ENCODE results near the gene SLC29A4. TPM values are rescaled to one million over a fixed set of nuclear protein-coding genes. Genes with fewer than 3 reads are reported as not detected.
"Not testable (repeated sequence)": the region's sequence is repeated elsewhere in the genome, so short reads cannot be mapped to it uniquely, and the experiment has no call there.

SLC29A4 gene
- total RNA-seq, 6 experiments from 2014 or later = 1.5 to 7.7 (median 3.9) TPM

DNA sequence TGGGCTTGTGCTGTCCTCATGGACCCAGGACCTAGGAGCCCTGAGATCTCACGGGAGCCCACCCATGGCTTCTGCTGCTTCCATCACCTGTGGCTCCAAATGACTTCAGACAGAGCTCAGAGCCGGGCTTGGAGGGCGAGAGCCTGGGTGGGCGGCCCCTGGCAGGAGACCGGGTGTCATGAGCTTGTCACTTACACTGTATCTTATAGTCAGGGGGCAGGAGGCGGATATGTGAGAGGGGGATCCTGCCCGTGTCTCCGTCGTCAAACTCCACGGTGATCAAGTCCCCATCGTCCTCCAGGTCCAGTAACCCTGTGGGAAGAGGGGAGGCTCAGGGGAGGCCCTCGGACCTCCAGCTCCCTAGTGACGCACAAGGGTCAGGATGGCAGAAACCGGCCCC lies 33.0 kb downstream of the SLC29A4 start:
- intact Hi-C loops (cut with DNase I) = no loop called here
- no peak for ATAC-seq

GRCh38 chr7:5318613-5319012 lies 35.9 kb downstream of the SLC29A4 start:
- intact Hi-C loops (cut with DNase I); H3K4me1 ChIP-seq; H3K27me3 ChIP-seq; DNase-seq; H3K4me3 ChIP-seq; H3K9me3 ChIP-seq; H3K27ac ChIP-seq; ATAC-seq: not testable (repeated sequence)
- peaks cover 0 to 44% (median 18%) of the 10 kb centered on the region in 4 donors for H3K36me3 ChIP-seq
- WGBS (ENCODE audit: insufficient coverage, low coverage, low lambda C conversion rate, missing lambda C conversion rate) = 96% methylated on average over 5 of the region's 5 CpGs

More for the DNA sequence above, 33.0 kb downstream of the SLC29A4 start:
- TF ChIP-seq CTCF (IDR thresholded peaks at IDR 0.05) = no peak
- no peak for TF ChIP-seq POLR2A (IDR thresholded peaks at IDR 0.05)
- Histone ChIP-seq H3K36me3 (peaks cover 0 to 50% (median 20%) of the 10 kb centered on the region in 4 donors), H3K27ac (no peak overlapping the region), H3K27me3 (no peaks in the 10 kb centered on the region), H3K9me3 (no peaks in the 10 kb centered on the region), H3K4me3 (no peak overlapping the region), H3K4me1 (no peaks in the 10 kb centered on the region)
- 100% methylated on average over 3 of the region's 14 CpGs for WGBS (ENCODE audit: insufficient coverage, low coverage, low lambda C conversion rate, missing lambda C conversion rate)
- no peak for DNase-seq

- H3K36me3 ChIP-seq = peaks cover 0 to 39% (median 10%) of the 10 kb centered on the region in 4 donors
- no CpG with 5 or more reads among the region's 13 CpGs for WGBS (ENCODE audit: insufficient coverage, low coverage, low lambda C conversion rate, missing lambda C conversion rate)
- TF ChIP-seq CTCF (IDR thresholded peaks at IDR 0.05) (no peak), POLR2A (IDR thresholded peaks at IDR 0.05) (no peak)
- DNase-seq = no peak
- no peak overlapping the region for H3K27ac ChIP-seq
- H3K4me3 ChIP-seq = no peak overlapping the region
- no peaks in the 10 kb centered on the region for H3K27me3 ChIP-seq
- H3K4me1 ChIP-seq = no peaks in the 10 kb centered on the region
- ATAC-seq = peak in 1 of 4 donors; percentile 12
- intact Hi-C loops (cut with DNase I) = no loop called here
- H3K9me3 ChIP-seq = no peaks in the 10 kb centered on the region
These were observed 37.6 kb downstream of the SLC29A4 start for GRCh38 chr7:5320391-5320790.

DNA sequence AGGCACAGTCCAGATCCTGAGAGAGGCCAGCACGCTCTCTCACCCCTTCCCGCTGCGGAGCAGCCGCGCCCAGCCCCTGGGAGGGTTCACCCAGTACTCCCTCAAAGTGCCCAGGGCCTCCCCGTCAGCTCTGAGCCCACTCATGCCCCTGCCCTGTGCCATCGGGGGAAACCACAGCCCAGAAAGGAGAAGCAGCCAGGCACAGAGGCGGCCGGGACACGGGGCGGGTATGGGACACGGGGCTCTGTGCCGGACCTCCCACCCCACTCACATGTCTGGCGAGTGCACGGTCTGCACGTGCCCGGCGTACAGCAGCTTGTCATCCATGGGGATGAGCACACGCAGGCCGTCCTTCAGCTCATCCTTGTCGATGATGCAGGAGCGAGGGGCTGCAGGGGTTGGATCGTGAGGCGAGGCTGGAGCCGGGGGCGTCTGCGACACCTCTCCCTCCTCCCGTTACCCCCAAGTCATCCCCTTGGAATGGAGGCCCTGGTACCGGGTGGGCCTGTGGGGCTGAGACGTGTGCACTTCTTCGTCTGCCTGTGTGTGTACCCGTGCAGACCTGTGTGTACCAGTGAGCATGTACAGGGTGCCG lies 38.2 kb downstream of the SLC29A4 start:
- 98% methylated on average over 16 of the region's 33 CpGs for WGBS (ENCODE audit: insufficient coverage, low coverage, low lambda C conversion rate, missing lambda C conversion rate)
- ATAC-seq (peak in 1 of 4 donors; percentile 12), DNase-seq (no peak)
- intact Hi-C loops (cut with DNase I) = no loop called here
- H3K27me3 ChIP-seq = no peaks in the 10 kb centered on the region
- no peaks in the 10 kb centered on the region for H3K4me1 ChIP-seq
- TF ChIP-seq POLR2A (IDR thresholded peaks at IDR 0.05) (no peak), CTCF (IDR thresholded peaks at IDR 0.05) (no peak)
- peaks cover 0 to 38% (median 6%) of the 10 kb centered on the region in 4 donors for H3K36me3 ChIP-seq
- H3K4me3 ChIP-seq = no peak overlapping the region
- H3K27ac ChIP-seq = no peak overlapping the region
- H3K9me3 ChIP-seq = no peaks in the 10 kb centered on the region

DNA sequence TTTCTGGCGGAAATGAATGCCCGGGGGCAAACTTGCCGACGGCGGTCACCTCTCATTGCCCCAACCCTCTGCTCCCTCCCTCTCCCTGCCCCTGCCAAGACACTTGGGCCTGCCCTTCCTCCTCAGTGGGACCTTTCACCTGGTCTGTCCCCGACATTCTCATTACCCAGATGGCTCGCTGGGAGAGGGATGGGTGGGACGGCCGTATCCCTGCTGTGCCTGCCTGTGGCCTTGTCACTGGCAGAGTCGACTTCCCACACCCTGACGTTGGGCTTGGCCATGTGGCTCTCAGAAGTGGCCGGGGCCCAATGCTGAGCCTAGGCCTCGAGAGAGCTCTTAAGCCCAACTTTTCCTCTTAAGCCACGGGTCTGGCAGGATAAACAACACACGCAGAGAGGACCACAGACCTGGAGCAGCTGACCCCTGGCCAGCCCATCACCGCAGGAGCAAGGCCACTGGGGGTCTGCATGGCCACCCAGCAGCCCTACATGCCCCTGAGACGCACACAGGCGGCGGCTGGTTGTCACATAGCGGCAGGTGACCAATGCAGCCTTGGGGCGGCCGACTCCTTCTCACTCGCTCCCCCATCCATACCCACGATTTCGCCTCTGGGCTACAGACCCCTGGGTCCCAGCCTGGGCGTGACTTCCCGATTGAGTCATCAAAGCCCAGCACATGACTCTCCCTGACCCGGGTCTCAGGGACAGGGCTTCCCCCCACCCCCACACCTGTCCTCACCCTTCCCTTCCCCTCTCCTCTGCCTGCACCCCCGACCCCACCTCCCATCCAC lies 40.1 kb downstream of the SLC29A4 start:
- TF ChIP-seq CTCF (IDR thresholded peaks at IDR 0.05) (no peak), POLR2A (IDR thresholded peaks at IDR 0.05) (no peak)
- Histone ChIP-seq H3K27ac (no peak overlapping the region), H3K27me3 (no peaks in the 10 kb centered on the region), H3K36me3 (peaks cover 0 to 40% (median 8%) of the 10 kb centered on the region in 4 donors), H3K4me1 (no peaks in the 10 kb centered on the region), H3K4me3 (no peak overlapping the region), H3K9me3 (no peaks in the 10 kb centered on the region)
- intact Hi-C loops (cut with DNase I) = no loop called here
- 79% methylated on average over 15 of the region's 29 CpGs for WGBS (ENCODE audit: insufficient coverage, low coverage, low lambda C conversion rate, missing lambda C conversion rate)
- ATAC-seq (no peak), DNase-seq (no peak)

DNA sequence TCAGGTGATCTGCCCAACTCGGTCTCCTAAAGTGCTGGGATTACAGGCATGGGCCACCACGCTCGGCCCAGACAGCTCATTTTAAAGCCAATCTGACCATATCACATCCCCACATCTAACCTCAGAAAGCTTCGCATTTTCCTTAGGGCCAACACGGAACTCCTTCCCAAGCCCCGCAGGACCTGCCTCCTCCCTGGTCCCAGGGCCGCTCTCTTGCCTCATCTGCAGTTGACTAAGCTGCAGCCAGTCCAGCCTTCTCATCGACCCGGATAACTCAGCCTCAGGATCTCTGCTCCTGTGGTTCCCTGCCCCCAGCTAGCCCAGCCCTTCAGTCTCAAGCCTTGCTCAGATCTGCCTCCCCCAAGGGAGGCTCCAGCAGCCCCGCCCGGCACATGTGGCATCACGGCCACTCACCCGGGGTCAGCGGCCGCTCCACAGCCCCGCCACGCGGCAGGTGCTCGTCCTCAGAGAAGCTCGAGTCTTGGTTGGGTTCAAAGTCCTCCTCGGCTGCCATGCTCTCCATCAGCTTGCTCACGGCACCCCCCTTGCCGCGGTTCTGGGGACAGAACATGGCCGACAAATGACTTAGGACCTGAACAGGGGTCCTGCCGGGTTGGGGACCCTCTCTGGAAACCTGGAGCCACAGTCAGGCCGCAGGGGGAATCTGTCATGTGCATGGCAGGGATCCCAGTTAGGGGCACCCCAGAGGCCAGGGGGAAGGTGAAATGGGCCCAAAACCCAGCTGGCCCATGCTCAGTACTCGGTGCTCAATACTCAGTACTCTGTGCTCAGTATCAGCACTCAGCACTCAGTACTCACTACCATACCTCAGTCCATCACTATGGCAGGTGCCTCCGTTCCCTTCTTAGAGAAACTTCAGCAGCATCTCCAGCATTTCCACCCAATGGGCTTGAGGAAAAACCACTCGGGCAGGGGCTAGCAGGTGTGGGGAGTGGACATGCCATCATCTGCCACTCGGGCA lies 41.3 kb downstream of the SLC29A4 start:
- H3K36me3 ChIP-seq = peaks cover 0 to 42% (median 9%) of the 10 kb centered on the region in 4 donors
- H3K27ac ChIP-seq; H3K27me3 ChIP-seq; intact Hi-C loops (cut with DNase I); ATAC-seq; H3K9me3 ChIP-seq; H3K4me1 ChIP-seq; H3K4me3 ChIP-seq; DNase-seq: not testable (repeated sequence)
- WGBS (ENCODE audit: insufficient coverage, low coverage, low lambda C conversion rate, missing lambda C conversion rate) = 88% methylated on average over 3 of the region's 31 CpGs
